Osteocyte (in vitro differentiated cells): ENCODE results near the gene NHS. TPM values are rescaled to one million over a fixed set of nuclear protein-coding genes. Genes with fewer than 3 reads are reported as not detected.

Source experiments
- DNase-seq: peaks from one replicate; pipeline ENCODE4 v3.0.0; 2021; ENCODE audit warnings: mixed read lengths; ENCODE audit not compliant: unreplicated experiment; ENCODE audit errors: extremely low spot score
- H3K27ac Mint-ChIP-seq: one replicate; pipeline ENCODE4 v1.8.0; 2021; ENCODE audit warnings: mild to moderate bottlenecking, mixed read lengths; ENCODE audit not compliant: unreplicated experiment
- H3K27me3 Mint-ChIP-seq: one replicate; pipeline ENCODE4 v1.8.0; 2021; ENCODE audit warnings: mixed read lengths; ENCODE audit not compliant: unreplicated experiment
- H3K36me3 Mint-ChIP-seq: one replicate; pipeline ENCODE4 v1.8.0; 2021; ENCODE audit warnings: mixed read lengths; ENCODE audit not compliant: unreplicated experiment
- H3K4me1 Mint-ChIP-seq: one replicate; pipeline ENCODE4 v1.8.0; 2021; ENCODE audit warnings: mixed read lengths; ENCODE audit not compliant: unreplicated experiment
- H3K4me3 Mint-ChIP-seq: one replicate; pipeline ENCODE4 v1.8.0; 2021; ENCODE audit warnings: mild to moderate bottlenecking, moderate library complexity, mixed read lengths; ENCODE audit not compliant: unreplicated experiment
- H3K9me3 Mint-ChIP-seq: one replicate; pipeline ENCODE4 v1.8.0; 2021; ENCODE audit warnings: mixed read lengths; ENCODE audit not compliant: unreplicated experiment
- CTCF ChIP-seq: fragments of 200-600 bp; sonication (generic); IDR thresholded peaks from 2 replicates; pipeline ENCODE4 v1.5.0; 2021; ENCODE audit warnings: antibody characterized with exemption, mild to moderate bottlenecking, moderate library complexity
- total RNA-seq: library from RNA; stranded (reverse); gene quantifications from 2 replicates; pipeline ENCODE4 v1.2.1, GENCODE V29; 2021

NHS gene
- total RNA-seq, 1 donor from 2014 or later: 4.3 TPM

GRCh38 chrX:17373337-17373736, 1.7 kb upstream of the NHS start:
- H3K4me1 Mint-ChIP-seq: peaks cover 11% of the 10 kb centered on the region
- H3K9me3 Mint-ChIP-seq: no peaks in the 10 kb centered on the region
- H3K27ac Mint-ChIP-seq: no peak overlapping the region
- H3K36me3 Mint-ChIP-seq: no peaks in the 10 kb centered on the region
- no peak overlapping the region for H3K4me3 Mint-ChIP-seq
- H3K27me3 Mint-ChIP-seq: peaks cover 60% of the 10 kb centered on the region
- DNase-seq: no peak
- no peak for TF ChIP-seq CTCF

- peak overlapping the region; percentile 62 for H3K4me3 Mint-ChIP-seq
- peaks cover 56% of the 10 kb centered on the region for H3K27me3 Mint-ChIP-seq
- H3K36me3 Mint-ChIP-seq: no peaks in the 10 kb centered on the region
- H3K4me1 Mint-ChIP-seq: peaks cover 11% of the 10 kb centered on the region
- peaks cover 4% of the 10 kb centered on the region for H3K9me3 Mint-ChIP-seq
- no peak overlapping the region for H3K27ac Mint-ChIP-seq
- no peak for TF ChIP-seq CTCF
- DNase-seq: no peak
These were observed 302 bp downstream of the NHS start for GRCh38 chrX:17375367-17375636.

- no peak overlapping the region for H3K27ac Mint-ChIP-seq
- no peaks in the 10 kb centered on the region for H3K36me3 Mint-ChIP-seq
- peaks cover 59% of the 10 kb centered on the region for H3K27me3 Mint-ChIP-seq
- H3K4me3 Mint-ChIP-seq: peak overlapping the region; percentile 62
- peaks cover 8% of the 10 kb centered on the region for H3K9me3 Mint-ChIP-seq
- peaks cover 11% of the 10 kb centered on the region for H3K4me1 Mint-ChIP-seq
- no peak for DNase-seq
- TF ChIP-seq CTCF: no peak
These were observed 834 bp downstream of the NHS start for GRCh38 chrX:17375637-17376430.

GRCh38 chrX:17376431-17377077, 1.6 kb downstream of the NHS start:
- Mint-ChIP-seq H3K9me3 (peaks cover 8% of the 10 kb centered on the region), H3K27me3 (peaks cover 59% of the 10 kb centered on the region), H3K27ac (no peak overlapping the region), H3K4me1 (peaks cover 11% of the 10 kb centered on the region), H3K36me3 (no peaks in the 10 kb centered on the region), H3K4me3 (peak overlapping the region; percentile 51)
- no peak for TF ChIP-seq CTCF
- no peak for DNase-seq

- peak overlapping the region; percentile 51 for H3K4me3 Mint-ChIP-seq
- H3K27ac Mint-ChIP-seq: no peak overlapping the region
- peaks cover 56% of the 10 kb centered on the region for H3K27me3 Mint-ChIP-seq
- TF ChIP-seq CTCF: no peak
- H3K4me1 Mint-ChIP-seq: peaks cover 11% of the 10 kb centered on the region
- no peak for DNase-seq
- peaks cover 12% of the 10 kb centered on the region for H3K9me3 Mint-ChIP-seq
- H3K36me3 Mint-ChIP-seq: no peaks in the 10 kb centered on the region
These were observed 2.2 kb downstream of the NHS start for GRCh38 chrX:17377091-17377717.
